HG03520 (cell line): ENCODE results near the gene VTN.
A peak's percentile ranks its signal among the peaks of the same experiment; 100 is the strongest.

Source experiments
- ATAC-seq: cut with Tn5 transposase; IDR thresholded peaks from one replicate; pipeline ENCODE4 v1.9.1; 2021; ENCODE audit warnings: mild to moderate bottlenecking, moderate library complexity; ENCODE audit not compliant: unreplicated experiment

The VTN gene

DNA sequence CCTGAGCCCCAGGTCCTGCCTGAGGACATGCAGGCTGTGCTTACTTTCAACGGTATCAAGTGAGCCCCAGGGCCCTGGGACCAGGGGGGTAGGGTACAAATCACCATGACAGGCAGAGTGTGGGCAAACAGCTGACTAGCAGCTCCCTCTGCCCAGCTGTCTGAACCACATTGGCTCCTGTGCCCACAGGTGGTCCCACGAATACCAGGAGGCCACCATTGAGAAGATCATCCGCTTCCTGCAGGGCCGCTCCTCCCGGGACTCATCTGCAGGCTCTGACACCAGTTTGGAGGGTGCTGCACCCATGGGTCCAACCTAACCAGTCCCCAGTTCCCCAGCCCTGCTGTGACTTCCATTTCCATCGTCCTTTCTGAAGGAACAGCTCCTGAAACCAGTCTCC lies 25.9 kb upstream of the VTN start:
- ATAC-seq: no peak

DNA sequence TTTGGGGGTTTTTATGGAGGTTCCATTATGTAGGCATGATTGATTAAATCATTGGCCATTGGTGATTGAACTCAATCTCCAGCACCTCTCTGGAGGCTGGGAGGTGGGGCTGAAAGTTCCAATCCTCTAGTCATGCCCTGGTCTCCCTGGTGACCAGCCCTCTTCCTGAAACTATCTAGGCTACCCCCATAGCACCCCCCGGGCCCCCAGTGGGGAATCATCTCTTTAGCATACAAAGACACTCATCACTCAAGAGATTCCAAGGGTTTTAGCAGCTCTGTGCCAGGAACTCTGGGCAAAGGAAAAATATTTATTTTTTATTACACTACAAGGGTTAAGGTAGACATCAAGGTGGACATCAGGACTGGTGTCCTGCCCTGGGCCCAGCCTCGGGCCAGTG lies 25.3 kb upstream of the VTN start:
- no peak for ATAC-seq

DNA sequence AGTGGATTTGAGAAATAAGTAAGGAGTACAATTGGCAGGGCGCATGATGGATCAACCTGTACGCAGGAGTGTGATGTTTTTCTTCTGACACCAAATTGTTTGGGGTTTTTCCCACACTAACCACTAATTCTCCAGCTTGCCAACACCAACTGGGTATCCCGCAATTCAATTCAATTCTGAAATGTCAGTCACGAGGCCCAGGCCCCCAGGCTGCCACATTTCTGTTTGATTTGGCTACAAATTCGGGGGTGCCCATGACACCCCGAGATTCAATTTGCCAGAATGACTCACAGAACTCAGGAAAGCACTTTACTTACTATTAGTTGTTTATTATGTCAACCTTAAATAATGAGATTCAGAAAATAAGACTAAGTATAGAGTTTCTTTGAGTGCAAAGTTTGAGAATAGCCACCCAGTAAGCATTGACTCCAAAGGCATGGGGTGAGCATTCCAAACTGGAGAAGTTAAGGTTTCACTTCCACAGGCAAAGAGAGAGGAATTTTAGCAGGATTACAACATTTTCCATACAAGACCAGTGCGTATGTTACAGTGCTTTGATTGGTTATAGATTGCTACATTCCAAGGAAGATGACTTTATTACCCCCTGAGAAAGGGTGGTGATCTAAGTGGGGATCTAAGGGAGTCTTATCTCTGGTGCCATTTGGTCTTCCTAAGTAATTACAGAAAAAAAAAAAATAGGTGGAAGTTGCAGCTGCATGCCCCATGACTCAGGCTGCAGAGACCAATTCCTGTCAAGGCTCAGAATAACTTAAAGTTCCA lies 24.4 kb upstream of the VTN start:
- no peak for ATAC-seq

DNA sequence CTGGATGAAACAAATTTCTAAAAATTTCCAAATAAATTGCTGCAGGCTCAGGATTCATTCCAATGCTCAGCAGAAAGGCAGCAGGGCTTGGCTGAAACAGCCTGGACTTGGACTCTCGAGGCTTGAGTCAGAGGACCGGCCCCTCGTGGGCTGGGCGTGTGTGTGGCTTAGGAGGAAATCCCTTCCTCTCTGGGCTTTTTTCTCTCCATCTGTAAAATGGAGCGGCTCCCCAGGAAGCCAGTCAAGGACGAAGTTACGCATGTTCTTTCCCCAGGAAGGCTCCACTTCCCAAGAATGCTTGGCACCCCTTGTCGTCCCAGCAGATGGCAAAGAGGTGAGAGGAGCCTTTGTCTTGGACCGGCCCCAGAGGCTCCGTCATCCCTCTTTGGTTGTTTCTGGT lies 22.4 kb upstream of the VTN start:
- ATAC-seq: no peak

DNA sequence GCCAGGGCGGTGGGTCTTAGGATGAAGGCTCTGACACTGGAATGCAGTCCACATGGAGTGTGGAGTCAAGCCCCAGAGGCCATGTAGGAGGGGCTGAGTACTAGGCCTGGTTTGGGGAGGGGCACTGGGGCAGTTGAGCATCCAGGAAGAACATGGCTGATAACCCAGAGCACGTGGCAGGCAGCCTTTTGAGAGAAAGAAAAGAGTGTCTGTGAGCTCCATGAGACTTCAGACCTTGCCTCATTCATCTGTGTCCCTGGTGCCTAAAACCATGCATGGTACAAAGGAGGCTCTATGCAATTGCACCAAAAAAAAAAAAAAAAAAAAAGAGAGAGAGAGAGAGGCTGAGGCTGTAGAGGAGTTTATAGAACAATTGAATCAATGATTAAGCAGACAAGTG lies 21.3 kb upstream of the VTN start:
- ATAC-seq: no peak

DNA sequence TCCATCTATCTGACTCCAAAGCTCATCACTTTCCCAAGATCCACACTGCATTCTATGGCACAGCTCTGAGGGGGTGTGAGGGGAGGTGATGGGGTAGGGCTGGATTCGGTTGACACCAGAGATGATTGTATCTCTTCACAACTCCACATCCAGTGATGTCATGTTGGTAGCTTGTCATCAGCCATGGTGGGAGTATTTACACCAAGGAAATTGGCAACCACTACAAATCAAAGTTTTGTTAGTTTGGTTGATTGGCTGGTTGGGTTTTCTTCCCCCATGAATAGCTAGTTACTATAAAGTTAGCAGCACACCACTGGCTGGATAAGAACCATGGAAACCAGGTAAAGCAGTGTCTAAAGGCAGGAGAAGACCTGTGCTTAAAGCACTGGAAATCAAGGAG lies 20.9 kb upstream of the VTN start:
- ATAC-seq: no peak

DNA sequence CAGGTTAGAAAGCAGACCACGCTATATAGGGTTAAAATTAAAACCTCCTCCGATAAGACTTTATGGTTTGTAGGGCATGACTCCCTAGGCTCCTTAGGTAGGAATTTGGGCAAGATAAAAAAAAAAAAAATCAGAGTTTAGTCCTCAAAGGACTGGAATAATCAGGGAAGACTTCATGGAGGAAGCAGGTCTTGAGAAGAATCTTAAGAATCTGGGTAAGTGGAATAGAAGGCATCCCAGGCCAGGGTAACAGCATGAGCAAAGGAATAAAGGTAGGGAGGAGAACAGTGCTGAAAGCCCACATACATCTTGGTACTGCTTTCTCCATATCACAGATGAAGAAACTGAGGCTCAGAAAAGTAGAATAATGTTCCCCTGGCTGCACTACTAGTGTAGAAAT lies 20.5 kb upstream of the VTN start:
- no peak for ATAC-seq

DNA sequence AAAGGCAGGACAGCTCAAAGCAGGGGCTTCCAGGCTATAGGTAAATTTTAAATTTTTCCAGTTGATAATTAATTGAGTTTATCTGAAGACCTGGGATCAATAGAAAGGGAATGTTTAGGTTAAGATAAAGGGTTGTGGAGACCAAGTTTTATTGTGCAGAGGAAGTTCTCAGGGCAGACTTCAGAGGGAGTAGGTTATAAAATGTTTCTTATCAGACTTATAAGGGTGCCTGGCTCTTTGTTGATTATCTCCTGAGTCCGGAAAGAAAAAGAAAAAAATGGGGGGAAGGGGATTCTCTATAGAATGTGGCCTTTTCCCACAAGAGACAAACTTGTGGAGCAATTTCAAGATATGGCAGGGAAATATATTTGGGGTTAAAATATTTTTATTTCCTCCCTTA lies 20.0 kb upstream of the VTN start:
- no peak for ATAC-seq

DNA sequence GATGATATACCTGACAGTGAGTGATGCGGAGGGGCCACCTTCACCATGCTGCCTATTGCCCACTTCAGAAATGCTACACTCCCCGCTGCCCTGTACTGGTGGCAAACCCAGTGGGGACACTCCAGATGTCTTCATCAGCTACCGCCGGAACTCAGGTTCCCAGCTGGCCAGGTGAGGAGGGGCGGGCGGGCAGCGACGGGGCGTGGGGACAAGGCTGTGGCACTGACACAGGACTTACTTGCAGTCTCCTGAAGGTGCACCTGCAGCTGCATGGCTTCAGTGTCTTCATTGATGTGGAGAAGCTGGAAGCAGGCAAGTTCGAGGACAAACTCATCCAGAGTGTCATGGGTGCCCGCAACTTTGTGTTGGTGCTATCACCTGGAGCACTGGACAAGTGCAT lies 18.0 kb upstream of the VTN start:
- ATAC-seq: no peak

DNA sequence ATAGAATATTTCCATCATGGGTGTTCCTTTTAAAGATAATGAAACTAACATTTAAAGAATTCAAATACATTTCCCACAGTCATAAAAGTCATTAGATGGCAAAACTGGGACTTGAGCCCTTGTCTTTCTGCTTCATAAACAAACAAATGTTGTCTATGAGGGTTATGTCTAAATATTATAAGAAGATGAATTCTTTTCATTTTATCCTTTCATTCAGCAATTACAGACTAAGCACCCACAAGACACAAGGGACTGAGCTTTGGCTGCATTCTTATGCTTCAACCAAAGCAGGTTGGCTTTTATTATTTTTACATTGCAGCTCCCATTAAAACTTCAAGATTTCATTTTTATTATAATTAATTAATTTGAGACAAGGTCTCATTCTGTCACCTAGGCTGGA lies 16.3 kb upstream of the VTN start:
- no peak for ATAC-seq

DNA sequence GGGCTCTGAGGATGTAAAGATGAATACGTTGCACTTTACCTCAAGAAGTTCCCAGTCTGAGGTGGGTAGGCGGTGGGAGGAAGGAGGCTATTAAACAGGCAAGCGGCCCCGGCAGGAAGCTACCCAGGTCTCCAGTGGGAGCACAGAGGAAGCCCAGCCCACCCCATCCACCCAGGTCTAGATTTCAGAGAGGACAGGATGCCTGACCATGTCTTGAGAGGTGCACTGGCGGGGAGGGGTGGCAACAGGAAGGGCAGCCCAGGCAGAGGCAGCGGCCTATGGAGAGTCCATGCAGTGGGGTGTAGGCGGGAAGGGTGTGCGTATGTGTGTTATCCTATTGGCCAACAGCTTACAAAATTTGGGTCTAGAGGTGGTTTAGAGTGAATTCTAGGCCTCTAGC lies 15.3 kb upstream of the VTN start:
- ATAC-seq: no peak

DNA sequence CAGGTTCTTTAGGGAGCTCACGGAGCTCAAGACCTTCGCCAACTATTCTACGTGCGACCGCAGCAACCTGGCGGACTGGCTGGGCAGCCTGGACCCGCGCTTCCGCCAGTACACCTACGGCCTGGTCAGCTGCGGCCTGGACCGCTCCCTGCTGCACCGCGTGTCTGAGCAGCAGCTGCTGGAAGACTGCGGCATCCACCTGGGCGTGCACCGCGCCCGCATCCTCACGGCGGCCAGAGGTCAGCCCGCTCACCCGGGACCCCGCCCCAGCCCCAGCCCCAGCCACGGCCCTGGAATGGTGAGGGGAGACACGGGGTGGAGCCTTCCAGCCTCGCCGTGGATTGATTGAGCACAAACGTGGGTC lies 14.9 kb upstream of the VTN start:
- no peak for ATAC-seq

DNA sequence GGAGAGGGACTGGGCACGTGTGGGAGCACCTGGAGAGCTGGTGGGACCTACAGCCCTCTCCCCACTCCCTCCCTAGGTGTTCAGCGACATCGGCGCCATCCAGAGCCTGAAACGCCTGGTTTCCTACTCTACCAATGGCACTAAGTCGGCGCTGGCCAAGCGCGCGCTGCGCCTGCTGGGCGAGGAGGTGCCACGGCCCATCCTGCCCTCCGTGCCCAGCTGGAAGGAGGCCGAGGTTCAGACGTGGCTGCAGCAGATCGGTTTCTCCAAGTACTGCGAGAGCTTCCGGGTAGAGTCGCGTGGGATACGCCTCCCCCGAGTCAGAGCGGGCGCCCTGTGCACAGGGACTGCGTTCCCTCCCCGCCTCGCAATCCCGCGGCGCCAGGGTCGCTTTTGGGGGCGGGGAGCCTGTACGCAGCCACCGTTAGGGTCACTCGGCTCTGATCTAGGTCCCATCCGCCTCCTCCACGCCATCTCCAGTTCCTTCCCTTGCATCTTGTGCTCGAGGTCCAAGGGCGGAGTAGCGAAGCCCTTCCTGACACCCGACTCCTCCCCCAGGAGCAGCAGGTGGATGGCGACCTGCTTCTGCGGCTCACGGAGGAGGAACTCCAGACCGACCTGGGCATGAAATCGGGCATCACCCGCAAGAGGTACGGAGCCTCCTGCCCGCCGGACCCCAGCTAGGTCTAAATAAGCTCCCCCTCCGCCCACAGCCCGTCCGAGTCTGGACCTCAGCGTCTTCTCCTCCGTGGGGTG lies 14.4 kb upstream of the VTN start:
- peak; percentile 51 for ATAC-seq

DNA sequence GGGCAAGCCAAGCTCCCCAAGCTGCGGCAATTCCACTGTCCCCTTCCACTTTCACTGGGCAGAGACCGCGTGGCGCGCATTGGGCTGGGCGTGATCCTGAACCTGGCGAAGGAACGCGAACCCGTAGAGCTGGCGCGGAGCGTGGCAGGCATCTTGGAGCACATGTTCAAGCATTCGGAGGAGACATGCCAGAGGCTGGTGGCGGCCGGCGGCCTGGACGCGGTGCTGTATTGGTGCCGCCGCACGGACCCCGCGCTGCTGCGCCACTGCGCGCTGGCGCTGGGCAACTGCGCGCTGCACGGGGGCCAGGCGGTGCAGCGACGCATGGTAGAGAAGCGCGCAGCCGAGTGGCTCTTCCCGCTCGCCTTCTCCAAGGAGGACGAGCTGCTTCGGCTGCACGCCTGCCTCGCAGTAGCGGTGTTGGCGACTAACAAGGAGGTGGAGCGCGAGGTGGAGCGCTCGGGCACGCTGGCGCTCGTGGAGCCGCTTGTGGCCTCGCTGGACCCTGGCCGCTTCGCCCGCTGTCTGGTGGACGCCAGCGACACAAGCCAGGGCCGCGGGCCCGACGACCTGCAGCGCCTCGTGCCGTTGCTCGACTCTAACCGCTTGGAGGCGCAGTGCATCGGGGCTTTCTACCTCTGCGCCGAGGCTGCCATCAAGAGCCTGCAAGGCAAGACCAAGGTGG lies 11.2 kb upstream of the VTN start:
- no peak for ATAC-seq

DNA sequence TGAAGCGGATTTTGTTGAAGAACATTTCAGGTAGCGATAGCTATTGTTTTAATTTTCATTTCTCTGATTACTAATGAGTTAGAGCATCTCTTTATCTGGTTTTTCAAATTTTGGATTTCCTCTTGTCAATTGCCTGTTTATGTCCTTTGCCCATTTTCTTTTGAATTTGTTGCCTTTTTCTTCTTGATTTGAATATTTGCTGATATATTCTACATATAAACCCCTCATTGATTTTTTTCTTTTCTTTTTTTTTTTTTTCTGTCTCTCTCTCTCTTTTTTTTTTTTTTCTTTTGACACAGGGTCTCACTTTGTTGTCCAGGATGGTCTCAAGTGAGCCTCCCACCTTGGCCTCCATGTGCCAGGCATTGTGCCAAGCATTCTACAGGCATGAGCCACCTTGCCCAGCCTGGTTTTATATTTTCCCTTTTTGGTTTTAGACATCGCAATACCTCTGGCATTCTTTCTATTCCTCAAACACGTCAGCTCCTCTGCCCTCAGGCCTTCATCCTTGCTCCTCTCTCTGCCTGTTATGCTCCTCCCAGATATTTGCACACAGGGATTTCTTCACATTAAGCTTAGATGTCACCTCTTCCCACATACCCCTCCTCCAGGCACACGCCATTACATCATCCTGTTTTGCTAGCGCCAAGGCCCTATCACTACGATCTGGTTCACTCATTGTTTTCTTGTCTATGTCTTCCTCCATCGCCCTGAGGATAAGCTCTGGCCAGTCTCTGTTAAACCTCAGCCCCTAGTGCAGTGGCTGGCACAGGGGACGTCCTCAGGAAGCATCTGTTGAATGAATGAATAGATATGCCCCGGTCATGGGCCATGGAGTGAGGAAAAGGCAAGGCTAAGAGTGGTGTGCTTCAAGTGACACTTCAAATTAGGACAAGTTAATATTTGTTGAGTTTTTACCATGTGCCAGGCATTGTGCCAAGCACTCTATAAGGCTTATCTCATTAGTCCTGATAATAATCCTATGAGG lies 10.0 kb upstream of the VTN start:
- ATAC-seq: no peak

DNA sequence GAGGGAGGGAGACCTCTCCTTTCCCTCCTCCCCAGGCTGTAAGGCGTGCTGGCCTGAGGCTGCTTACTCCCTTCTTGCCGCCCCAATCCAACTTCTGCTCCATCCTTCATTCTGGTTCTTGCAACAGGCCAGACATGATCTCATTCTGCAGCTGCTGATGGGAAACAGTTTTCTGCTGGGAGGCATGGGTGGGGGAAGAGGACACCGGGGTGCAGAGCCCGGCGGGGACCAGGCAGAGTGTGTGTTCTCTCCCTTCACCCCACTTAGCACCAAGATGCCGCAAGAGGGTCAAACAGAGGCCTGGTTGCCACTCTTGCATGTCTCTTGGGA lies 2.8 kb upstream of the VTN start:
- ATAC-seq: no peak

DNA sequence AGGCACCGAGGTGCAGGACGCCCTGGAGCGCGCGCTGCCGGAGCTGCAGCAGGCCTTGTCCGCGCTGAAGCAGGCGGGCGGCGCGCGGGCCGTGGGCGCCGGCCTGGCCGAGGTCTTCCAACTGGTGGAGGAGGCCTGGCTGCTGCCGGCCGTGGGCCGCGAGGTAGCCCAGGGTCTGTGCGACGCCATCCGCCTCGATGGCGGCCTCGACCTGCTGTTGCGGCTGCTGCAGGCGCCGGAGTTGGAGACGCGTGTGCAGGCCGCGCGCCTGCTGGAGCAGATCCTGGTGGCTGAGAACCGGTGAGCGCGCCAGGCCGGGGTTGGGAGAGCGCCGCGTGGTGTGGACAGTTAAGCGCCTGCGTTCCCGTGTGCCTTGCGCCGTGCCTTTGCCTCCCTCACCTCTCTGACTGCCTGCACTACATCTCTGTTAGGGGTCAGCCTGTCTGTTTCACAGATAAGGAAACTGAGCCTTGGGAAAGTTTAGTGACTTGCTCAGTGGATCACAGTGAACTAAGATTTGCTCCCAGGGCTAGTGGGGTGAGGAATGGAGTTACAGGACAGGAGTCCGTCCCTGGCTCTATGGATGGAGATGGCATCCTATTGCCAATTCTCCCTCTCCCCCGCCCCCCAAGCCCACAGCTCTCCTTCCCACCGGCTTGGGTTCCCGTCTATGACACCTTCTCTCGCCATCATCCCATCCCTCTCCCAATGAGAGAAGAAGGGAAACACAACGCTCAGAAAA lies 2.3 kb upstream of the VTN start:
- ATAC-seq: no peak

DNA sequence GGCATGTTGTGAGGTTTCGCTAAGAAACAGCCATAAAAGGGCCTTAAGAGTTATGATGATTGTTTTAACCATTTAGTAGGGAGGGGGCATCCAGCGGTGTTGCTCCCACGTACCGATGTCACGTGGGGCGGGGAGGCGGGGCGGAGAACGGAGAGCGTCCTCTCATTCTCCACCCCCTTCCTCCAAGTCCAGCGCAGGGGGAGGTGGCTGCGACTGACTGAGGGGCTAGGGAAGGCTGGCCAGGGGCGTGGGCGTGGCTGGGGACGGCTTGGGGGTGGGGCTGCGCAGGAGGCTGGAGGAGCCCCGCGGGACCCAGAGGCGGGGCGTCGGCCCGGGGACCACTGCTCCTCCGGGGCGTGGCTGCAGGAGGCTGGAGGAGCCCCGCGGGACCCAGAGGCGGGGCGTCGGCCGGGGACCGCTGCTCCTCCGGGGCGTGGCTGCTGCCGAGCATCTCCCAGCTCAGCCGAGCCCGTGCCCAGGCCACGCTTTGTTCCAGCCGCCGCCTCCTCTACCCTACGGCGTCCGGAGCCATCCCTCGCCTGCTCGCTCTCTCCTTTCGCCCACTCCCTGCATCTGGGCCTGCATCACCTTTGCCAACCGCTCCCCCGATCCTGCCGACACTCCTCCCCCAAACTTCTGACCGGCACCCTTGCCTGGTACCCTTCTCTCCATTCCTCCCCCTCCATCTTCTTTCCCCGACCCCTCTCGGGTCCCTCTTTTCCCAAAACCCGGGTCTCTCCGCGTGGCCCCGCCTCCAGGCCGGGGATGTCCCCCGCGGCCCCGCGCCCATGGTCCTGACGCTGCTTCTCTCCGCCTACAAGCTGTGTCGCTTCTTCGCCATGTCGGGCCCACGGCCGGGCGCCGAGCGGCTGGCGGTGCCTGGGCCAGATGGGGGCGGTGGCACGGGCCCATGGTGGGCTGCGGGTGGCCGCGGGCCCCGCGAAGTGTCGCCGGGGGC lies 1.4 kb upstream of the VTN start, which contains the start of gene SARM1:
Gene SARM1 (plus strand): TSS at position 450 of the 958 bp plus-strand sequence. CDS start 339 bp downstream, at position 789.
- ATAC-seq: peak; percentile 75

DNA sequence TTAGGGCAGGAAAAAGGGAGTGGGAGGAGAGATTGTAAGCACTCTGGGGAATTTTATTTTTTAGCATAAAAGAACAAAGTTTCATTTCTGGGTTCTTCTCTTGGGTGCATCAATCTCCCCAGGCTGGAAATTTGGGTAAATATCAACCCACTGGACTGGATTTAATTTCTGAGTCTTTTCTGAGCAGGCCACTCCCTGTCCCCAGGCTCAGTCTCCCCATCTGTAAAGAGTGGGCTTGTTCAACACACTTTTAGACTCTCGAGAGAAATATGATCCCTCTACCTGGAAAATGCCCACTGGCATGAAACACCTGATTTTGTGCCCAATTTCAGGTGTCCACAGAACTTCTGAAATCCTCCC lies 617 bp upstream of the VTN start:
- no peak for ATAC-seq
